SK-MEL-5 (cell line): ENCODE data around the gene S100A7. TPM values are rescaled to one million over a fixed set of nuclear protein-coding genes. Genes with fewer than 3 reads are reported as not detected.

Experiments
- DNase-seq: peaks from one replicate; pipeline ENCODE4 v3.0.0-alpha.2; 2016; ENCODE audit warnings: low read depth, low spot score
- in situ Hi-C: cut with HindIII; loops from 2 replicates; pipeline ENCODE4 v1.10.0; 2016; ENCODE audit warnings: low sequenced_read_pairs, high pct_unique_total_duplicates, low pct_unique_long_range_greater_than_20kb
- polyA plus RNA-seq, 2 experiments: library from polyadenylated mRNA; depleted of rRNA; stranded (reverse); fragments of >200 nt; gene quantifications; 2 replicates each; pipeline ENCODE4 v1.2.3, GENCODE V29; 2015
- total RNA-seq: library from RNA; depleted of rRNA; stranded (reverse); fragments of >200 nt; shearing (Covaris generic); gene quantifications from 2 replicates; pipeline ENCODE4 v1.2.3, GENCODE V29; 2014; rRNA removed

Gene S100A7
- total RNA-seq, result not detected in 2 replicates
- not detected in 2 replicates for polyA plus RNA-seq (2015; cell fraction: cytosol; rRNA removed)
- not detected in 2 replicates for polyA plus RNA-seq (2015; cell fraction: nucleus; rRNA removed)

DNA sequence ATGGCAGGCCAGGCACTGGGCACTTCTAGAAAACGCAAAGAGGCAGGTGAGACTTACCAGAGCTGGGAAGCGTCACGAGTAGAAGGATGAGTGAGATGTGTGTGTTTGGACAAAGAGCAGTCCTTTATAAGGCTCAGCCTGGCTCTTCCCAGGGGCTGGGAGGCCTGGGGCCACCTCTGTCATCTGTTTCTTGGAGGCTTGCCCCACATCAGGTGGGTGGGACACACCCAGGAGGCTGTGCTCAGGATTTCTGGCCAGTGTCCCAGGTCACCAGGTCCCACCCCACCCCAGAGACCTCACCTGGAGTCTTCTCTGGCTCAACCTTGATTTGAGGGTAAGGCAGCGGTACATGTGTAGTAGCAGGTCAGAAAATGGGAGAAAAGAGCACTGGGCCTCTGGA, at the start of gene S100A7:
Gene S100A7 (minus strand): TSS at position 101 of the 400 bp plus-strand sequence. CDS start 1,638 bp downstream, outside the sequence.
- no peak for DNase-seq
- in situ Hi-C loops, result loop anchor here (10.0 kb wide), 1 partner anchor 96 kb away; no protein-coding TSS in a partner anchor

DNA sequence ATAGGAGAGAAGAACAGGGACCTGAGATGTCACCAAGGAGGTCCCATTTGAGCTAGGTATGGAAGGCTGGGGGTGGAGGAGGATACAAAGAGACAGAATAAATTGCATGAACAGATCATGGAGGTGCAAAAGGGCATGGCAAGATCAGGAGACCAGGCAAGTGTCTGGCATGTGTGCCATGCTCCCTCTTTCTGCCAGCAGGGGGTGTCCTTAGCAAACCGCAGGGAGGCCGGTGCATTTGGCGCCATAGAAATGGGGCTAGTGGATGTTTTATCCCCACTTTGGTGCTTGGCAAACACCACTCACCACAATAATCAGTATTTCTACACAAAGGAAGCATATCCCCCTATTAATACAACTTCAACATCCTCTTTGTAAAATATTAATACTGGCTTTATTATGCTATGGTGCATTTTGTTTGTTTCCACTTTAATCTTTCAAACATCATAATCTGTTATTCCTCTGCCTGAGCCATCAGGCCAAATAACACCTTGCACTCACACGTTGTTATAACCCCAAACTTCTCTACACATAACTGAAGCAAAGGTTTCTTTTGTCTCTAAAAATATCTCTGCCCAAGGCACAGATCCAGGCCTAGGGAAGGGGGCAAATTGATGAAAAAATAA, 49.4 kb upstream of the S100A7 start:
- in situ Hi-C loops, result no loop called here

DNA sequence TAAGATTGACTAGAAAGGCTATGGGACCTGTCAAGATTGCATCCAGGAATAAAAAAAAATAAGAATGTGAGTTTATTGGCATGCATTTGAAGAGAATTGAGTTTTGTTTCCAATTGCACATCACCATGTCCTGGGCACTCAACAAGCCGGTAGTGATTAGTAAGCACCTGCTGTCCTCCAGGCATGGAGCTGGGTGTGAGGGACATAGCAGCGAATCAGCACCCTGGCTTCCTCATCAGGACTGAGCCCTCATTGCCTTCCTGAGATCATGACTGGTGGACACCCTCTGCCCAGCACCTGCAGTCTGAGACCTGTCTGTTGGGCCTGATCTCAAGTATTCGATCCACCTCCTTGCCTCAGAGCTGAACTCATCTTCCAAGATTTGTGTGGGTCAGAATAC, 48.6 kb upstream of the S100A7 start:
- in situ Hi-C loops, result no loop called here
- no peak for DNase-seq

More for the DNA sequence above, 49.4 kb upstream of the S100A7 start:
- DNase-seq, result peak; percentile 83

DNA sequence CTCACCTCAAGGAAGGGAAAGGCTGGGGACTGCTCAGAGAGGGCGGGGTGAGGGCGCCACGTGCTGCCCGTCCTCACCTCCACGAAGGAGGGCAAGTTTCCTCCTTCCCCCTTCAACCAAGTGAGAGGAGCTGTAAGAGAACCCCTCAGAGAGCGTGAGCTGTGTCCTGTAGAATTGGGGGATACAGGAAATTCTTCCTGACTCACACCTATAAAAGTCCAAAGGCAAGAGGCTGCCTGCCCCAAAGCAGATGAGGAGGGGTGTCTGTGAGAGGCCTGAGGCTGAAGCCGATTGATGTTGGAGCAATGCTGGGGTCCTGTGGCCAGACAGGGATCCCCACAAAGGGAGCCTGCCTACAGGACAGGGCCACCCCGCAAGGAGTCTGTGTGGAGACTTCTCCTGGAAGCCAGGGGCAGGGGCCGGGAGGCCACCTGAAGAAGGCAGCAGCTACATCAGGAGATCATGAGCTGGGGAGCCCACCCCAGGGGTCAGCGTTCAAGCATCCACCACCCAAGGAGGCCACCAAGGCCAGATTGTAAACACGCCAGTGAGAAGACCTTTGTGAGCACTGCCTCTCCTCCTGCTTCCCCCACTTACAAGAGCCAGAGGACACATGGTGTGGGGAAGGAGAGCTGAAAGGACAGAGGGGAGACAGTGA, 47.6 kb upstream of the S100A7 start:
- DNase-seq, result no peak
- in situ Hi-C loops, result no loop called here

DNA sequence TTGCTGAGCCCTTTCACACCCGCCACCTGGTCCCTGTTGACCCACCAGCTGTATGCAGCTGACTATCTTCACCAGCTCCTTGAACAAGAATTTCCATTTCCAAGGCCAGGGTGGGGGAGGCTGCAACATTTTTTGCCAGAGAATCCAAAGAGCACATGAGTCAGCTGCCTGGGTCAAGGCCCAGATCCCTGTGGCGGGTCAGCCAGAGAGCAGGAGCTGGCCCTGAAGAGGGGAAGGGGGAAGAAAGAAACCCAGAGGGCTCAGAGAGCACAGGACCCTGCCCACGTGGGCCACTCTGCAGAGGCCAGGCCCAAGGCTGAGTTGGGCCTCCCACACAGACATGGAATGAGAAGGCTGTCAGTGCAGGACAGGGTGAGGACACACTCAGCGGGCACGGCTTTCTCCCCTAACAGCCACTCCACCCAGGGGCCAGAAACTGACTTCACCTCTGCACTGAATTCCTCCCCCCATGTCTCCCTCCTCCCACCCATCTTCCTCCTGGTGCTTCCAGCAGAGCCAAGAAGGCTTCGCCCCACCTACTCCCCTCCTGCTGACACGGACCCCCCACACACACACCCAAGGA, 46.5 kb upstream of the S100A7 start:
- in situ Hi-C loops, result no loop called here
- DNase-seq, result no peak

DNA sequence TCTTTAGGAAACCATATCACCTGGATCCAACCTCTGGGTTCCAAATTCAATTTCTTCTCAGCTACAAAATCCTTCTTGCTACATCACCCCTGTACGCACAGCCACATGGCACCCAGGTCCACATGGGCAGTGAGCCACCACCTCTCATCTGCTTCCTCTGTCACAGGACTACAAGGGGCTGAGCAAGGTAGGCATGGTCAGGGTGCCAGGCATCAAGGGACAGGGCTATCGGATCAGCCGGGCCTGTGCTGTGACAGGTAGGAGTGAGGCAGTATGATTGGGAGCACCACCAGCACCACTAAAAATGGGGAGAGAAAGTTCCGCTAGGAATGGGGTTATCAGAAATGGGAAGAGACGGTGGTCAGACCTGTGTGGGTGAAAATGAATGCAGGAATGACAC, 45.9 kb upstream of the S100A7 start:
- DNase-seq, result no peak
- in situ Hi-C loops, result no loop called here

DNA sequence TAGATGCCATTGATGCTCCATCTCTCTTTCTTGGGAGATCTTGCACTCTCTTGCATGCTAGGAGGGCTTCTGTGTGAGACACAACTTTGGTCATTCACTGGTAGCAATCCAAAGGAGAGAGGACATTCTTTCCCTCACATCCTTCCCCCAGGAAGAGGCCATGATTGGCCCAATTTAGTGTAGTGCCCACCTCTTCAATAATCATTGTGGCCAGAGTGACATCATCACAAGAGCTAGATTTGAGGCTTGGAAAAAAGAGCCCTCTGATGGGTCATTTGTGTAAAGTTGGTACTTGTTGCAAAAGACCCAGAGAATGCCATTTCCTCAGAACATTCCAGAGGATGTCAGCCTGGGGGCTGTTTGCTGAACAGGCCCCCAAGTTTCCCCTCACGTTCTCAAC, 45.1 kb upstream of the S100A7 start:
- no peak for DNase-seq
- in situ Hi-C loops, result no loop called here

DNA sequence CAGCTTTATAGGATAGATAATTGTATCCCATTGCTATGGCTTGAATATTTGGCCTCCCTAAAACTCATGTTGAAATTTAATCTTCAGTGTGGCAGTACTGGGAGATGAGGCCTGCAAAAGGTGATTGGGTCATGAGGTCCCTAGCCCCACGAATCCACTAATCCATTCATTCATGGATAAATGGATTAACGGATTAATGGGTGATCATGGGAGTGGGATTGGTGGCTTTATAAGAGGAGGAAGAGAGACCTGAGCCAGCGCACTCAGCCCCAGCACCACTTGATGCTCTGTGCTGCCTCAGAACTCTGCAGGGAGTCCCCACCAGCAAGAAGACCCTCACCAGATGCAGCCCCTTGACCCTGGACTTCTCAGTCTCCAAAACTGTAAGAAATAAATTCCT, 43.3 kb upstream of the S100A7 start:
- no peak for DNase-seq
- in situ Hi-C loops, result no loop called here

DNA sequence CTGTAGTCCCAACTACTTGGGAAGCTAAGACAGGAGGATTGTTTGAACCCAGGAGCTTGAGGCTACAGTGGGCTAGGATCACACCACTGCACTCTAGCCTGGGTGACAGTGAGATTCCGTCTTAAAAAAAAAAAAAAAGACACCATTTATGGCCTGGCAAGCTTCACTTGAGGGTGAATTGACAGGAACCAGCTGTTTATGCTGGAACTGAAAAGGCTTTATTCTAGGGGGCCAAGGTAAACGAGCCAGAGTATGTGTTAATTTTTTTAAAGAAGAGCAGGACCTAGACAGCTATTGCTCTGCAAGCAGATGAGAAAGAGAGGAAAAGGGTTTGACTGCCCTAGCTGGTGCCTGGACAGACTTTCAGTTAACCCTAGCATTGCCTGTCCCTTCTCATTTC, 38.3 kb upstream of the S100A7 start:
- DNase-seq, result no peak
- in situ Hi-C loops, result no loop called here

DNA sequence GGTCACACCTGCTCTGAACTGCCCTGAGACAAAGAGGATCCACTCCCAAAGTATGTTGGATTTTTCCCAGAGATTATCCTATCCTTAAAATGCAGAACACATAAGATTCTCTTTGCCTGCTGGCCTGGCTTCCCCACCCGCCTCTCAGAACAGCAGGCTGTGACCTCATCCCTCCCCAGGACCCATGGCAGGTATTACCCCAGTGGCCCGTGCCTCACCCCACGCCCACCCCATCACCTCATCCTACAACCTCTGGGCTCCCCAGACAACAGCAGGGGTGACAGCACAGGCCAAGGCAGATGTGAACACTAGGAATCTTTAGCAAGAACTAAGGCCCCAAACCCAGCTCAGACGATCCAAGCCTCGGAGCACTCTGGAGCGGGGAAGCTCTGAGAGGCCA, 35.1 kb upstream of the S100A7 start:
- in situ Hi-C loops, result no loop called here
- DNase-seq, result no peak

DNA sequence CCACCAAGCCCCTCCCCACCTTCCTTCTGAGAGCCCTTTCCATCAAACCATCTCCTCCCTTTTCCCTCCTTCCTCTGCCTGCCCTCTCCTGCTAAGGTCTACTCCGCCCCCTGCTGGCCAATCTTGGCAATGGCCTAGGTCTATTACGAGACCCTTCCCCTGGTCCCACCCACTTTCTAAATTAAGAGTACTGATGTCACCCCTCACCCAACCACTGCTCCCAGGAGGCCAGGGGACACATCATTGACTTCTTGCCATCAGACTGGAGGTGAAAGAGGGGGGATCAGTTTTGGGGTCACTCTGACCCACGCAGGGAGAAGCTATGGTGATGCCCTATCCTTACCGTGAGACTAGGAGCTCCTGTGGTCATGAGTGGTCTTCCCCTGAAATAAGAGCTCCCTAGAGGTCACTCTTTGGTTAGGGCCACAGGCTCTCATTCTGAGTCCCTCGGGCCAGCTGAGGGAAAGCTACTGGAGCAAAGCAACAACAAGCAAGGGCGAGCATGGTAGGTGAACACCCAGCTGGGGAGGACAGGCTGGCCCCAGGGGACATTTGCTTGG, 34.6 kb upstream of the S100A7 start:
- in situ Hi-C loops, result no loop called here

DNA sequence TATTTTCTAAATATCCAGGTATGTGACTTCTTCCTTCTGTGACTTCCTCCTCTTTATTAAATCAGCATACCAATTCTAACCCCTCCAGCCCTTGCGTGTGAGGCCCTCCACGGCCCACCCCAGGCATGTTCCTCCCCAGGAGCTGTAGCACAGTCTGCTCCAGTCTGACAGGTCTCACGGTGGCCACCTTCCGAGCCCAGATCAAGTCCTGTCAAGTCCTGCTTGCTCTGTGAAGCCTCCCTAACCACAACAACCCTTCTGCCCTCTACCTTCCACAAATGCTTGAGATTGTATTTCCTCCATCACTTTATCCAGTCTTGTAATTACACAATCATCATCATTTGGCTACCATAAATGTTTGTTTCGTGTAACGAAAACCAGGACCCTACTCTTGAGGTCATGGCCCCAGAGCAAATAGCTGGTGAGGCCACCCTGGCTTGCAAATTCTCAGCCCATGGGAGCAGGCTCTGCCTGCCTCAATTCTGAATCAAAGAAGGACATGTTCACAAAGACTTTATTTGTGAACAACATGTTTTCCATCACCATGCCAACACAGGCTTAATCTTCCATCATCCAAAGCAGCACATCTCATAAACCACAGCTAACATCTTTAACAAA, 33.0 kb upstream of the S100A7 start:
- in situ Hi-C loops, result no loop called here
- no peak for DNase-seq

More for the DNA sequence above, 34.6 kb upstream of the S100A7 start:
- DNase-seq, result peak; percentile 85

DNA sequence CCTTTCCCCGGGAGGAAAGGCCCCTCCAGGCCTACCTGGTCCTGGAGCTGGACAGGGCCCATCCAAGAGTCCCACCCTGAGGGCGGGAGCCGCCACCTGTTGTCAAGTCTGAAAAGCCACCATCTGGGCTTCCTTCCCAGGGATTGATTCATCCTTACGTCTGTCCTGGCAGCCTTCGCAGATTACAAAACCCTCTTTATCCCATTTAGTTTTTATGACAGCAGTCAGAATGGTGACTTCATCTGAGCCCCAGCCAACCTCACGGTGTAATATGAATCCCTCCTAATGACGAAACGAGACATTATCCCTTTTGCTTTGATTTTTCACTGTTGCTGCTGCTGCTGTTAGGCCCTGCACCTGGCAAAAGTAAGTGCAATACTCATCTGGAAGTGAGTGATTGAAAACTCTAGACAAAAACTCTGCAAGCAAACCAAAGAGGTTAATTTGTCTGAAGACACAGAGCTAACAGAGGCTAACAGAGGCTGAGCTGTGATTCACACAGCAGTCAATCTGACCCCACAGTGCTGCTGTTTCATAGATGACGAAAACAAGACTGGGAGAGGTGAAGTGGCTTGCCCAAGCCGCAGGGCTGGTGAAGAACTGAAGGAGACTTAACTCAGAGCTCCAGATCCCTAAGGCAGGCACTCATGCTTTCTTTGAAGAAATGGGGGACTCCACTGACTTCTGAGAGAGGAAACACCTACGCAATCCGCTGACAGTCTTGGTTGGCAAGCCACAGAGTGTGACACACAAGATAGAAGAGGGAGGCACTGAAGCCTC, 30.0 kb upstream of the S100A7 start:
- in situ Hi-C loops, result no loop called here
- peak; percentile 64 for DNase-seq

DNA sequence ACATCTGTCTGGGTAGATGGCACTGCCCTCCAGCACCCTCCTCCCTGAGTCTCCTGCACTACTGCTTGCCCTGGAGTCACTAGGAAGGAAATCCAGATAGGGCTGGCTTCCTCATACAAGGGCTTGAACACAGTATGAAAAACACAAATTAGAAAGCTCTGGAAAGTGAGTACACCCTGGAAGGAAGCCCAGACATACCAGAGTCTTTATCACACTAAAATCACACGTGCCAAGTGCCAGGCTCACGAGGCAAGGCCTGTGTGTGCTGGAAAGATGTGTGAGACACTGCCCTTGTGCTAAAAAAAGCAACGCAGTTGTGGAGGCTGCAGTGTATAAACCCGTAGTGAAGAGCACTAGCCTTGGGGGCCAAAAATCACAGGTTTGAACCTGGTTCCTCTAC, 28.3 kb upstream of the S100A7 start:
- in situ Hi-C loops, result no loop called here
- DNase-seq, result peak; percentile 45

DNA sequence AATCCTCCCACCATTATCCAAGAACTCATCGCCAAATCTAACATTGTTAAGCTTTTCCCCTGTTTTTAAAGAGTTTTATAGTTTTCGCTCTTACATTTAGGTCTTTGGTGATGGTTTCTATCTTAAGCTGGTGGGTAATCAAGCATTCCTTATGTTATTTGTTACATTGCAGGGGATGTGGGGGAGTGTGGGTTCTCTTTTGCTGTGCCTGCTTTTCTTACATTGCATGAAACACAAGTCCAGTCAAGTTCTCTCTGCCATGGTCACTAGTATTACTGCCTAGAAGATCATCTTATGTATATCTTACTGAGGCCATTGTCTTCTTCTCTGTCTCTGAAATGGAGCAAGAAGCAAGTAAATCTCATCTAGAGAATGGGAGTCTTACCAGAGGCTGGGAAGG, 27.3 kb upstream of the S100A7 start:
- no peak for DNase-seq
- in situ Hi-C loops, result no loop called here

DNA sequence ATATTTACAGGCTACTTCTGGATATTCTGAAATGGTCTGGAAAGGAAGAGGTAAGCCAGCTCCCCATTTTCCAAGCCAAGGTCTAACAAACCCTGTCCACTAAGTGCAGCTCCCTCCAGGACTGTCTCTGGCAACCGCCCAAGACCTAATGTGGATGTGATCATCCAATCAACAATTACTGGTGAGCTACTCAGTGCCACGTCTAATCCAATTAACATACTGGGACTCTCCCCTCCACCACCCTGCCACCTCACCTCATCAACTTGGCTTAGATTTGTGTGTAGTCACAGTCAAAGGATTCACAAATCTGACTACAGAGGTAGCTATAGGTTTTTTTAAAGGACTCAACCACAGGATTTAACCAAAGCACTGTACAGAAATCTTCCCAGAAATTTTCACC, 25.4 kb upstream of the S100A7 start:
- in situ Hi-C loops, result no loop called here
- DNase-seq, result no peak

DNA sequence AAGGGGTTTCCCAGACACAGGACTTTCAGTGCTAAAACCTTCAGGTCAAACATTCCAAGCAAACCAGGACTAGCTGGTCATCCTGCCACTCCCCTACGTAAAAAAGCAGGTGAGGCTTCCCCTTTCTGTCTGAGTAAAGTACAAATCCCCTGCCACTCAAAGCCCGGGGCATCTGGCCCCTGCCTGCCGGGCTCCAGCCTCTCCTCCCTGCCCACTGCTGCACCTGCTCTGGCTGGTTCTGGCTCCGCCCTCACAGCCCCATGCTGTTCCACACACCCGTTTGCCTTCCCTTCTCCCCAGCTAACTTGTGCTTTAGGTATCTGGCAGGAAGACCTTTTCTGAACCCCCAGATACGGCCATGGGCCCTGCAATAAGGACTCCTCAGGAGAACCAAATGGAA, 23.3 kb upstream of the S100A7 start:
- in situ Hi-C loops, result no loop called here

More for the DNA sequence above, 23.3 kb upstream of the S100A7 start:
- no peak for DNase-seq
